K562 (cell line): Measurements from ENCODE around the gene PRSS22. TPM values are rescaled to one million over a fixed set of nuclear protein-coding genes. Genes with fewer than 3 reads are reported as not detected.

Experiments used
- CAMTA2 ChIP-seq: fragments of 250-450 bp; sonication (Bioruptor Pico); conservative IDR thresholded peaks from 2 replicates; pipeline ENCODE4 v1.5.1; 2022
- ERF ChIP-seq: fragments of 450-650 bp; formaldehyde crosslinking; IDR thresholded peaks from 2 replicates; pipeline ENCODE4 v1.4.0; 2020; ENCODE audit warnings: mild to moderate bottlenecking, mixed read lengths
- FIP1L1 ChIP-seq: fragments of 200-400 bp; formaldehyde crosslinking; IDR thresholded peaks from 2 replicates; pipeline ENCODE4 v1.6.1; 2018; ENCODE audit warnings: mild to moderate bottlenecking, low read depth, low read length; ENCODE audit not compliant: poor library complexity, severe bottlenecking
- HDAC6 ChIP-seq: IDR thresholded peaks from 2 replicates; pipeline ENCODE4 v1.6.1; 2012; ENCODE audit warnings: low read depth, mild to moderate bottlenecking, control low read depth, inconsistent platforms, low read length, moderate library complexity
- KAT7 ChIP-seq: sonication (generic); formaldehyde crosslinking; IDR thresholded peaks from 2 replicates; pipeline ENCODE4 v1.8.0; 2022; ENCODE audit warnings: missing genetic modification reagents, mild to moderate bottlenecking, borderline replicate concordance
- MGA ChIP-seq: fragments of 450-650 bp; IDR thresholded peaks from 2 replicates; pipeline ENCODE4 v1.6.1; 2016; ENCODE audit warnings: mild to moderate bottlenecking, moderate library complexity
- POLR3A ChIP-seq: IDR thresholded peaks from 2 replicates; pipeline ENCODE4 v1.6.1; 2011; ENCODE audit warnings: borderline replicate concordance, mild to moderate bottlenecking, moderate library complexity; ENCODE audit not compliant: insufficient read length, insufficient read depth; ENCODE audit errors: extremely low read depth
- SMARCA4 ChIP-seq: fragments of 450-650 bp; IDR thresholded peaks from 2 replicates; pipeline ENCODE4 v1.6.1; 2016
- STAG1 ChIP-seq: sonication (generic); formaldehyde crosslinking; IDR thresholded peaks from 2 replicates; pipeline ENCODE4 v1.5.0; 2020; ENCODE audit warnings: missing genetic modification reagents, borderline replicate concordance
- ZNF23 ChIP-seq: fragments of 250-450 bp; sonication (Bioruptor Pico); IDR thresholded peaks from 2 replicates; pipeline ENCODE4 v1.4.0; 2020; ENCODE audit warnings: mild to moderate bottlenecking
- polyA plus RNA-seq, 8 experiments: library from polyadenylated mRNA; depleted of rRNA in 4 of 8; stranded (reverse) in 5 of 8; unstranded in 3 of 8; fragments of >200 nt; fragmentation: Nextera tagmentation in 2 of 8; fragmentation: Illumina TruSeq in 1 of 8; extraction: Ambion mirVana in 2 of 8; extraction: Trizol in 1 of 8; gene quantifications; 2 replicates each; pipeline versions ENCODE4 v1.2.1 to v1.2.3, GENCODE V29; 2011 to 2014; ENCODE audit warnings: inconsistent platforms in 1 of 8, missing spikeins in 1 of 8
- total RNA-seq, 7 experiments: library from RNA; depleted of rRNA in 6 of 7; stranded (reverse); fragments of >200 nt in 6 of 7; fragmentation: Illumina TruSeq in 2 of 7; extraction: Trizol in 2 of 7; gene quantifications; 2 replicates each; pipeline versions ENCODE4 v1.2.1 to v1.2.3, GENCODE V29; 2011 to 2021; ENCODE audit warnings: low replicate concordance in 1 of 7
- TF ChIP-seq, protein P1 (sequence below): sonication (generic); formaldehyde crosslinking; IDR thresholded peaks from 2 replicates; pipeline ENCODE4 v1.8.0; 2022; ENCODE audit warnings: missing genetic modification reagents, mild to moderate bottlenecking, moderate library complexity, borderline replicate concordance
- TF ChIP-seq, protein P2 (sequence below): sonication (generic); formaldehyde crosslinking; IDR thresholded peaks from 2 replicates; pipeline ENCODE4 v1.8.0; 2022; ENCODE audit warnings: missing genetic modification reagents, mild to moderate bottlenecking, borderline replicate concordance

Gene PRSS22
- total and polyA plus RNA-seq, 9 of the 15 experiments (the other 6 are each of a cell fraction or from before 2014, with no cell fraction given): 0.13 to 0.42 TPM; not detected in 7

GRCh38 chr16:2867987-2868789 lies 10.2 kb upstream of the PRSS22 start (continued):
- peak; percentile 57 for TF ChIP-seq MGA
- no peak for TF ChIP-seq FIP1L1
- TF ChIP-seq POLR3A: no peak
- no peak for TF ChIP-seq ZNF23 (CRISPR knock-in tag)
- 0 out of 2 replicates have a peak, but pooled peaks have one; percentile 25 for TF ChIP-seq SMARCA4
- no peak; the same call in 1 of the 2 replicates for TF ChIP-seq STAG1
- TF ChIP-seq ERF (CRISPR knock-in tag): peak; percentile 92
- peak; percentile 95; the same call in 1 of the 2 replicates for TF ChIP-seq KAT7
- TF ChIP-seq, protein P1, sequence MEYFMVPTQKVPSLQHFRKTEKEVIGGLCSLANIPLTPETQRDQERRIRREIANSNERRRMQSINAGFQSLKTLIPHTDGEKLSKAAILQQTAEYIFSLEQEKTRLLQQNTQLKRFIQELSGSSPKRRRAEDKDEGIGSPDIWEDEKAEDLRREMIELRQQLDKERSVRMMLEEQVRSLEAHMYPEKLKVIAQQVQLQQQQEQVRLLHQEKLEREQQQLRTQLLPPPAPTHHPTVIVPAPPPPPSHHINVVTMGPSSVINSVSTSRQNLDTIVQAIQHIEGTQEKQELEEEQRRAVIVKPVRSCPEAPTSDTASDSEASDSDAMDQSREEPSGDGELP (CRISPR knock-in tag): peak; percentile 97
- TF ChIP-seq, protein P2, sequence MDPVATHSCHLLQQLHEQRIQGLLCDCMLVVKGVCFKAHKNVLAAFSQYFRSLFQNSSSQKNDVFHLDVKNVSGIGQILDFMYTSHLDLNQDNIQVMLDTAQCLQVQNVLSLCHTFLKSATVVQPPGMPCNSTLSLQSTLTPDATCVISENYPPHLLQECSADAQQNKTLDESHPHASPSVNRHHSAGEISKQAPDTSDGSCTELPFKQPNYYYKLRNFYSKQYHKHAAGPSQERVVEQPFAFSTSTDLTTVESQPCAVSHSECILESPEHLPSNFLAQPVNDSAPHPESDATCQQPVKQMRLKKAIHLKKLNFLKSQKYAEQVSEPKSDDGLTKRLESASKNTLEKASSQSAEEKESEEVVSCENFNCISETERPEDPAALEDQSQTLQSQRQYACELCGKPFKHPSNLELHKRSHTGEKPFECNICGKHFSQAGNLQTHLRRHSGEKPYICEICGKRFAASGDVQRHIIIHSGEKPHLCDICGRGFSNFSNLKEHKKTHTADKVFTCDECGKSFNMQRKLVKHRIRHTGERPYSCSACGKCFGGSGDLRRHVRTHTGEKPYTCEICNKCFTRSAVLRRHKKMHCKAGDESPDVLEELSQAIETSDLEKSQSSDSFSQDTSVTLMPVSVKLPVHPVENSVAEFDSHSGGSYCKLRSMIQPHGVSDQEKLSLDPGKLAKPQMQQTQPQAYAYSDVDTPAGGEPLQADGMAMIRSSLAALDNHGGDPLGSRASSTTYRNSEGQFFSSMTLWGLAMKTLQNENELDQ (CRISPR knock-in tag): no peak
- 0 out of 2 replicates have a peak, but pooled peaks have one; percentile 25 for TF ChIP-seq CAMTA2 (CRISPR knock-in tag)
- TF ChIP-seq HDAC6: no peak
